ENCODE measurements around the gene MYH9.
A peak's percentile ranks its signal among the peaks of the same experiment; 100 is the strongest.

Gene MYH9

GRCh38 chr22:36328635-36329253, 59.0 kb downstream of the MYH9 start:
- TF ChIP-seq, protein P1, sequence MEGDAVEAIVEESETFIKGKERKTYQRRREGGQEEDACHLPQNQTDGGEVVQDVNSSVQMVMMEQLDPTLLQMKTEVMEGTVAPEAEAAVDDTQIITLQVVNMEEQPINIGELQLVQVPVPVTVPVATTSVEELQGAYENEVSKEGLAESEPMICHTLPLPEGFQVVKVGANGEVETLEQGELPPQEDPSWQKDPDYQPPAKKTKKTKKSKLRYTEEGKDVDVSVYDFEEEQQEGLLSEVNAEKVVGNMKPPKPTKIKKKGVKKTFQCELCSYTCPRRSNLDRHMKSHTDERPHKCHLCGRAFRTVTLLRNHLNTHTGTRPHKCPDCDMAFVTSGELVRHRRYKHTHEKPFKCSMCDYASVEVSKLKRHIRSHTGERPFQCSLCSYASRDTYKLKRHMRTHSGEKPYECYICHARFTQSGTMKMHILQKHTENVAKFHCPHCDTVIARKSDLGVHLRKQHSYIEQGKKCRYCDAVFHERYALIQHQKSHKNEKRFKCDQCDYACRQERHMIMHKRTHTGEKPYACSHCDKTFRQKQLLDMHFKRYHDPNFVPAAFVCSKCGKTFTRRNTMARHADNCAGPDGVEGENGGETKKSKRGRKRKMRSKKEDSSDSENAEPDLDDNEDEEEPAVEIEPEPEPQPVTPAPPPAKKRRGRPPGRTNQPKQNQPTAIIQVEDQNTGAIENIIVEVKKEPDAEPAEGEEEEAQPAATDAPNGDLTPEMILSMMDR (conservative IDR thresholded peaks at IDR 0.05): no peak
- no peak for TF ChIP-seq ZFX (IDR thresholded peaks at IDR 0.05)
- H3K27ac ChIP-seq: peak overlapping the region; percentile 96

- TF ChIP-seq ZFX (IDR thresholded peaks at IDR 0.05): no peak
- TF ChIP-seq, protein P1 (conservative IDR thresholded peaks at IDR 0.05): no peak
- H3K27ac ChIP-seq: no peak overlapping the region; the same call in 1 of the 2 replicates
Measured at GRCh38 chr22:36327922-36328551, 59.7 kb downstream of the MYH9 start.

- TF ChIP-seq, protein P1 (conservative IDR thresholded peaks at IDR 0.05): no peak
- no peak for TF ChIP-seq ZFX (IDR thresholded peaks at IDR 0.05)
- H3K27ac ChIP-seq: no peak overlapping the region
Measured at GRCh38 chr22:36326178-36327161, 61.3 kb downstream of the MYH9 start.

- no peak for TF ChIP-seq ZFX (IDR thresholded peaks at IDR 0.05)
- TF ChIP-seq, protein P1 (conservative IDR thresholded peaks at IDR 0.05): no peak
- no peak overlapping the region for H3K27ac ChIP-seq
Measured at GRCh38 chr22:36325154-36326031, 62.4 kb downstream of the MYH9 start.

GRCh38 chr22:36324414-36324813, 63.4 kb downstream of the MYH9 start:
- TF ChIP-seq, protein P1 (conservative IDR thresholded peaks at IDR 0.05): no peak
- no peak for TF ChIP-seq ZFX (IDR thresholded peaks at IDR 0.05)
- H3K27ac ChIP-seq: no peak overlapping the region

DNA sequence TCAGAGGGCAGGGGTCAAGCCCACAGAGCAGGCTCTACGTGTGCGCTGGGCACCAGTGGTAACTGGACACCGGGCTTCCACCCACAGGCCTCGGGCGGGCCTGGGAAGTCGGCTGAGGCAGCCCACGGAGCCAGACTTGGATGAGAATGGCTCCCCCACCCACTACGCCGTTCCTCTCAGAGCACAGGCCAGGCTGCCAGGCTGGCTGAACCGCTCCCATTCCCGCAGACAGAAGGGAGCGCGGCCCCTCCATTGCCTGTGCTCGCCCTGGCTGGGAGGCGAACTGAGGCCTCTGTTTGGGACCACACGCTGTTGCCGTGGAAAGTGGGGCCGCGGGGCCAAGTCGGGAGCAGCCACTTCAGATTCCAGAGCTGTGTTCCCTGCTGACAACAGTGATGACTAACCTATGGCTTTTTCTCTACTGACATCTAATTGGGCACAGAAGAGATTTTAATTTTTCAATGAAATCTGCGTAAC, 63.9 kb downstream of the MYH9 start:
- TF ChIP-seq, protein P1 (conservative IDR thresholded peaks at IDR 0.05): no peak
- no peak for TF ChIP-seq ZFX (IDR thresholded peaks at IDR 0.05)
- H3K27ac ChIP-seq: no peak overlapping the region
